Ovary (tissue), 3 donors: ENCODE measurements around the gene DCTD.

Experiments used
- EP300 ChIP-seq: sonication (generic); formaldehyde crosslinking; IDR thresholded peaks from one replicate; pipeline ENCODE4 v1.6.1; 2017; ENCODE audit warnings: antibody characterized with exemption
- POLR2A ChIP-seq: fragments of 450-650 bp; IDR thresholded peaks from one replicate; pipeline ENCODE4 v1.6.1; 2017; ENCODE audit warnings: antibody characterized with exemption, mild to moderate bottlenecking, moderate library complexity
- TF ChIP-seq, protein P1 (sequence below), 3 donors: fragments of 450-650 bp in 2 of 3; fragments of 200-600 bp in 1 of 3; IDR thresholded peaks; one replicate each; pipeline versions ENCODE4 v1.5.1 to v1.8.0; 2016 to 2022; ENCODE audit warnings: antibody characterized with exemption in 3 of 3, mild to moderate bottlenecking in 1 of 3
- donor health status: DM: no; HTN: no; CAD: no.

DNA sequence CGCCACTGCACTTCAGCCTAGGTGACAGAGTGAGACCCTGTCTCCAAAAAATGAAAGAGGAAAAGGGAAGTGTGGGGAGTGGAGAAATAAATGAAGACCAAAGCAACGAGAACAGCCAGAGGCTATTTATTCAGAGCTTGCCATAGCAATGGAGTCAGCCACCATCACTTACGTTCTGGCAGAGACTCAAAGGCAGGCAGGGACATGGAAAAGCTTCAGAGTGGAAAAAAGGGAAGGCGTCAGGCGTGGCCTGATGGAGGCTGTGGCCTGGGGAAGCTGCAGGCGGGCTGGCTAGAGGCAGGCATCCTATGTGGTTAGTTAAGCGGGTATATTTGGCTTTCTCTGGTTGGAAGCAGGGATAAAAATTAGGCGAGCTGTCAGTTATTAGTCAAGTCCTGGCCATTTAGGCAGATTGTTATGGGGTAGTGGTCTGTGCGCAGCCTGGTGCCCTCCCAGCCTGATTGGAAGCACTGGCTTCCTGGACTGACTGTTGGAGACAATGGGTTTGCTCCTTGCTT is 73.3 kb downstream of the DCTD start:
- TF ChIP-seq EP300 (no peak), POLR2A (no peak)
- TF ChIP-seq, protein P1, sequence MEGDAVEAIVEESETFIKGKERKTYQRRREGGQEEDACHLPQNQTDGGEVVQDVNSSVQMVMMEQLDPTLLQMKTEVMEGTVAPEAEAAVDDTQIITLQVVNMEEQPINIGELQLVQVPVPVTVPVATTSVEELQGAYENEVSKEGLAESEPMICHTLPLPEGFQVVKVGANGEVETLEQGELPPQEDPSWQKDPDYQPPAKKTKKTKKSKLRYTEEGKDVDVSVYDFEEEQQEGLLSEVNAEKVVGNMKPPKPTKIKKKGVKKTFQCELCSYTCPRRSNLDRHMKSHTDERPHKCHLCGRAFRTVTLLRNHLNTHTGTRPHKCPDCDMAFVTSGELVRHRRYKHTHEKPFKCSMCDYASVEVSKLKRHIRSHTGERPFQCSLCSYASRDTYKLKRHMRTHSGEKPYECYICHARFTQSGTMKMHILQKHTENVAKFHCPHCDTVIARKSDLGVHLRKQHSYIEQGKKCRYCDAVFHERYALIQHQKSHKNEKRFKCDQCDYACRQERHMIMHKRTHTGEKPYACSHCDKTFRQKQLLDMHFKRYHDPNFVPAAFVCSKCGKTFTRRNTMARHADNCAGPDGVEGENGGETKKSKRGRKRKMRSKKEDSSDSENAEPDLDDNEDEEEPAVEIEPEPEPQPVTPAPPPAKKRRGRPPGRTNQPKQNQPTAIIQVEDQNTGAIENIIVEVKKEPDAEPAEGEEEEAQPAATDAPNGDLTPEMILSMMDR (IDR thresholded peaks at IDR 0.05), result no peak
